Measurements from ENCODE around the gene GRIP2. TPM values are rescaled to one million over a fixed set of nuclear protein-coding genes. Genes with fewer than 3 reads are reported as not detected.
A peak's percentile ranks its signal among the peaks of the same experiment; 100 is the strongest.

GRIP2 gene
- total RNA-seq, 1 donor from 2014 or later = 0.06 TPM

DNA sequence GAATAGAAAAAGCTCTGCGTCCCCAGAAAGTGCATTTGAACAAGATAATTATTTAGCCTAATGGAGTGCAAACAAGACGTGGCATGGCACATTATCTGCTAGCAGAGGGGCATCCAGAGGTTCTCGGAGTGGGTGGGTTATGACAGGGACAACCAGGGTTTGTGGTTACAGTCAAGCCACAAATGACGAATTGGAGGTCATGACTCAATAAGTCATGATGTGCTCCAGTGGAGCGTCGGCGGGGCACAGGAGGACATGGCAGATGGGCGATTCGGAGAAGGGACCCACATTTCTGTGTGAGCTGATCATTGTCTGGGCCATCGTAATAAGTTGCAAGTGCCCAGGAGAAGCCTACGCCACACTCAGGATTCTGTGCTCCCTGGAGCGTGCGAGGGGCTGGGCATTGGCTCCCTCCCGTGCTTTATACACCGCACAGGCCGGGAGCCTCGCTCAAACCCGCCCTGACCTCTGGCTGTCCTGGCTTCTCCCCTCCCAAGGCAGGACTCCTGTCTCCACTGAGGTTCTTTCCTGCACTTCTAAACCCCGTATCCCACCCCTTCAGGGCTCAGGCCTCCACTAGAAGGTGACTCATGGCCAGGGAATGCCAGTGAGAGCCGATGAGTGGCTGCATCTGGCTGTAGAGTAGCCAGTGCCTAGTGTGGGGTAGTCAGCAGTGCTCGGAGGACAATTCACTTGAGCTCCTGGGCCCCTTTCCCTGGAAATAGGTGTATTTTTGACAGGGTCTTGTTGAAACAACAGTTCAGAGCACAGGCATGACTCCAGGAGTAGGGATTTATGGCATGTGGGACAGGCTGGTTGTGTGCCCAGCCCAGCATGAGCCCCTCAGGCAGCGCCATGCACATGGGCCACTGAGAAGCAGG is 67.4 kb downstream of the GRIP2 start:
- peak; percentile 47 for DNase-seq (ENCODE audit: extremely low read depth, low read depth, low spot score)

DNA sequence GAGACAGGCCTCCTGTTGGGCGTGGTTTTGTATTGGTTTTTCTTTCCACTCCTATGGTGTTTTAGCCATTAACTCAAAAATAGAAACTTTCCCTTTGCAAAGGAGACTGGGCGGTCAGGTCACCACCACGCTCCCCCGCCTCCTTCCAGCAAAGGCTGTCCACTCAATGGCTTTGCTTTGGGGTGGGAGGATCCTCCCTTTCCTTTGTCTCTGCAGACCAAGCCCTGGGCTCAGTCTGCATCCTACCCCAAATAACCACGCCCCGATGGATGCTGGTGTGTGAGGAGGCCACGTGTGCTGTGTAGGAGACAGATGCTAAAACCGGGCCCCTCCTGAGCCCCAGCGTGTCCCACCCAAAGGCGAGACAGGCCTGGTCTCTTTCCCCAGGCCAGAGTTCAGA is 68.5 kb downstream of the GRIP2 start:
- no peak for DNase-seq (ENCODE audit: extremely low read depth, low read depth, low spot score)

DNA sequence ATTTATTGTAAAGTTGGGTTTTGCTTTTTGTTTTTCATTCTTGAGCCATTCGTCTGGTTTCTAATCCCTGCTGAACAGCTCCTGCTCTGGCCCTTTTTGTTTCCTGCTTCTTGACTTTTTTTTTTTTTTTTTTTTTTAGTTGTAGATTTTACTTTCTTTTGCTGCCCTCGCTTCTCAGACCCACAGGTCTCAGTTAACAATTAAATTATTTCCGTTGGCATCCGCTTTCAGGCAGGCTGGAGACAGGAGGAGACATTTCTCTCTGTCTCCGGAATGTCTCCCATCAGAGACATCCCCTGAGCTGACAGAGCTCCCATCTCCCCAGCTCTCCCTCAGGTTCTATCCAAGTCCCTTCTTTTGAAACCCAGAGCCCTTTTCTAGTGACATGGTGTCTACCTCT is 69.1 kb downstream of the GRIP2 start:
- DNase-seq (ENCODE audit: extremely low read depth, low read depth, low spot score) = no peak

DNA sequence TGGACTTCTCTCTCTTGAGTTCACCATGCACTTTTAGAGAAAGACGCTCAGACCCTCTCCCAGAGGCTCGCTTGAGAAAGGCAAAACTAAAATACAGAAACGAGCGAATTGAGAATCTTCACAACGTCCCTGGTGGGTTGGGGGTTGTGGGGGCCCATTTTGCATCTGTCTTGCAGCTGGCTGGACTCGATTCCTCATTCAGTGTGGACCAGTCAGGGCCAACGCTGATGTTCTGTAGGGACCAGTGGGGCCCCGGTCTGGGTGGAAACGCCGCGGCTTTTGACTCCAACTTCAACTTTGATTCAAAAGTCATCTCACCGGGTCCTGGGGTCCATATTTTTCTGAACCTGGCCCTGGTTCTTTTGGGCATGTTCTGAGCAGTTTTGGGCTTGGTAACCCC is 69.7 kb downstream of the GRIP2 start:
- DNase-seq (ENCODE audit: extremely low read depth, low read depth, low spot score) = no peak

- DNase-seq (ENCODE audit: extremely low read depth, low read depth, low spot score) = no peak
Measured at GRCh38 chr3:14468621-14468981, 71.5 kb downstream of the GRIP2 start.

GRCh38 chr3:14467814-14468620 is 72.1 kb downstream of the GRIP2 start:
- DNase-seq (ENCODE audit: extremely low read depth, low read depth, low spot score) = no peak

- no peak for DNase-seq (ENCODE audit: extremely low read depth, low read depth, low spot score)
Measured at GRCh38 chr3:14466179-14466903, 73.8 kb downstream of the GRIP2 start.

- DNase-seq (ENCODE audit: extremely low read depth, low read depth, low spot score) = no peak
Measured at GRCh38 chr3:14465425-14465824, 74.7 kb downstream of the GRIP2 start.

DNA sequence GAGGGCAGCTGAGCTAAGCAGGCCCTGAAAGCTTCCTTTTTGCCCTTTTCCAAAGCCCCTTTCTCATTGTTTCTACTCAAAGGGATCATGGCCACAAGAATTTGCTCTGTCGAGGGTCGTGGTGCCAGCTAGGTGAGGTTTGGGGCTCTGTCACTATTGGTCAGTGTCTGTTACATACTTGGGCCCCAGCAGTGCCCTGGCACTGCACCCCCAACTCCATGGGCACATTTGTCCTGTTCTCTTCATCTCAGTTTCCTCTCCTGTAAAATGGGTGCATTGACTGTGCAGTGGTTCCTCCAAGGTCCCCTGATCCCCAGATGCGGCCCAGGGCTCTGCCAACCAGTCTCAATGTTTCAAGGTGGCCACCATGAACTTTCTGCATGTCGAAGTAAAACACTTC is 75.6 kb downstream of the GRIP2 start:
- DNase-seq (ENCODE audit: extremely low read depth, low read depth, low spot score) = no peak

DNA sequence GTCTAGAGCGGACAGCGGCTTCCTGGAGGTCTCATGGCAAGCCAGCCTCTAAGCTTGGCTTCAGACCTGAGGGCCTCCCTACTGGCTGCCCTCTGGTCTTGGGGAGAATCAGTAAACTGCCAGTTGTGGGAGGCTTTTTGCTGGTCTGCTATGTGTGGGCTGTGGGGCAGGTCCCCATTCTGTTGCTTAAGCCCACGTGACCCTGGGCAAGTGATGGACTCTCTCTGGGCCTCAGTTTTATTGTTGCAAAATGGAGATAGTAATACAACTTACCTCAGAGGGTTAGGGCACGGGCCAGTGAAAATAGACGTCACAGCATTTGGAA is 76.0 kb downstream of the GRIP2 start:
- no peak for DNase-seq (ENCODE audit: extremely low read depth, low read depth, low spot score)

DNA sequence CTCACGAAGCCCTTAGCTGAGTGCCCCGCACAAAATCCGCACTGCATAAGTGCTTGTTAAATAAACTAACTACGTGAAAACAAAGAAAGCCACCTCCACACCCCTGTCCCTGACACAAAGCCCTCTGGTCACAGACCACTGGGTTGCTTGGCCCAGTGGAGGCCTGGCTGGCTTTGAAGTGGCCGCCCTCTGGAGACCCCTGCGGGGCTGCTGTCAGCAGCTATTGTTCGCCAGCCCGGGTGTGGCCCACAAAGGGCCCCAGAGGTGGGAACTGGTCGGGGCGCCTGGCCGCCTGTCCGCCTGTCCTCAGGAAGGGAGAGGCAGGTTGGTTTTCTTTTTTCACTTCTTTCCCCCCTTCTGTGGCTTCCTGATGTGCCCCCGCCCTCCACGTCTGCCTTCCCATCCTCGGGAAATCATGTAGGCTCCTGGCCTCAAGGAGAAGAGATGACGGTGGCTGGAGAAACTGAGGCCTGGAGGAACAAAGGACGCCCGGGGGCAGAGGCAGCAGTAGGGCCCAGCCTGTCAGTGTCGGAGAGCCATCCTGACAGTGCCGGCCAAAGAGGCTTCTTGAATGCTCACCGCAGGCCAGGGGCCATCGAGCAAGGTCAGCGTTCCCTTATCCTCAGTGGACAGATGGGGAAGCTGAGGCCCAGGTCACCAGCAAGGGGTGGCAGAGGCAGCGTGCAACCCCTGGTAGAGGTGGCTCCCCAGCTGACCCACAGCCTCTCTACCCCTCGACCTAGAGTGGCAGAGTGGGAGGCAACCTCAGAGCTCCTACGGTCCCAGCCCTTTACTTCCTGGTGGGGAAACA is 76.6 kb downstream of the GRIP2 start:
- DNase-seq (ENCODE audit: extremely low read depth, low read depth, low spot score) = no peak

GRCh38 chr3:14462738-14463137 is 77.4 kb downstream of the GRIP2 start:
- DNase-seq (ENCODE audit: extremely low read depth, low read depth, low spot score) = no peak

- no peak for DNase-seq (ENCODE audit: extremely low read depth, low read depth, low spot score)
Measured at GRCh38 chr3:14461748-14462324, 78.3 kb downstream of the GRIP2 start.

DNA sequence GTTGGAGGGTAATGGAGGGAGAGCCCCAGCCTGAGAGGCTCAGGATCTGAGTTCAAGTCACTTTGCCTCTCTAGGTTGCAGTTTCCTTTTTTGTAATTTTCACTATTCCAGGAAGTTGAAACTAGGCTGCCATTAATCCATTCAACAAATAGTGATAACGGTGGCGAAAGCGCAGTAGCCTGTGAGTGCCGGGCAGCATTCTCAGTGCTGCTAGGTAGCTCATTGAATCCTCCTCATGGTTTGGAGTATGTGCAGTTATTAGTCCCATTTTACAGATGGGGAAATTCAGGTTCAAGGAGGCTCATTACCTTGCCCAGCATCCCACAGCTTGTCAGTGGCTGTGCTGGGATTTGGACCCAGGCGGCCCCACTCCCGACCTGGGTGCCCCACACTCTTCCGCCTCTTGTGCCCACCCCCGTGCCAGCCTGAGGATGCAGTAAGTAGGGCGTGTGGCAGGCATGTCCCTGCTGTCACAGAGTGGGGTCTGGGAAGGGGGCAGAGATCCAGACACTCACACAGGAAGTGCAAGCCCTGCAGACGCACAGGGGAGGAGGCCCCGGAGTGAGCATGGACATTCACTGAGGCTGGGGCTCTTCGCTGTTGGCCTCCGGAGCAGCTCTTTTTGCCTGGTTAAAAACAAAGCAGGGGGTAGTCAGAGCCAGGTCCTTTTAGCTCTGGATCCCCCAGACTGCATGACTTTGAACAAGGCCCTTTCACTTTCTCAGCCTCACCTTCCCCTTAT is 79.0 kb downstream of the GRIP2 start:
- DNase-seq (ENCODE audit: extremely low read depth, low read depth, low spot score) = no peak

DNA sequence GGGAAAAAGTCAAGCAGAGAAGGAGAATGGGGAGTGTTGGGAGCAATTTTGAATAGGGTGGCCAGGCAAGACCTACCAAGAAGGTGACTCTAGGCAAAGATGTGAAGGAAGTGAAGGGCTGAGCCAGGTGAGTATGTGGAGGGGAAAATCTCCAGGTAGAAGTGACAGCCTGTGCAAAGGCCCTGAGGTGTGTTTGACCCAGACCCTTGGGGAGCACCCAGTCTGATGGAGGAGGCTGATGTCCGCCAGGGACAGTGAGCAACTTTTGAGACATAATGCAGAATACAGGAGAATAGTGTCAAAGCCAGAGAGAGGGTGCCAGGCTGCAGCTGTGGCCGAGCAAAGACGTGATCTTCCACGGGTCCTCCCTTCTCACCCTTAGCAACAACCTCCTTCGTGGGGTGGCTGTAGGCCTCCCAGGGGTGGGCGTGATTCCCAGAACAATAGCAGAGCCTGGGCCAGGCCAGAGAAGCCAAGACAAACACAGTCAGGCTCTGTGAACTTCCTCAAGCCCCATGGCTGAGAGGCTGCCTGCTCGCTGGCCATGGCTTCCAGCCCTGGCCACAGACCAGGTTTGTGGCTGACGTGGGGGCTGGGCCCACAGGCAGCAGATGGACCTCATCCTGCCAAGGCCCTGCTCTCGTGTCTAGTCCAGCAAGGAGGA is 79.7 kb downstream of the GRIP2 start:
- peak; percentile 60 for DNase-seq (ENCODE audit: extremely low read depth, low read depth, low spot score)

DNA sequence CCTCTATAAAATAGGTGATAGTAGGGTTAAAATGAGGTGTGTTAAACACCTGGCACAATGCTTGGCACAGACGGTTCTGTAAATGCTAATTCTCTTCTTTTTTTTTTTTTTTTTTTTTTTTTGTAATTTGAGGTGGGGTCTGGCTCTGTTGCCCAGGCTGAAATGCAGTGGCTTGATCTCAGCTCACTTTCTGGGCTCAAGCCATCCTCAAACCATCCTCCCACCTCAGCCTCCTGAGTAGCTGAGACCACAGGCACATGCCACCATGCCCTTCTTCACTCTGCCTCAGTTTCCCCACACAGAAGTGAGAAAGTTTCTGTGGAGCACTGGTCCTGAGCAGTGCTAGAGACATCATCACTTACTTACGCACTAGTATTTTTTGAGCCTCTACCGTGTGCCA is 80.4 kb downstream of the GRIP2 start:
- no peak for DNase-seq (ENCODE audit: extremely low read depth, low read depth, low spot score)

DNA sequence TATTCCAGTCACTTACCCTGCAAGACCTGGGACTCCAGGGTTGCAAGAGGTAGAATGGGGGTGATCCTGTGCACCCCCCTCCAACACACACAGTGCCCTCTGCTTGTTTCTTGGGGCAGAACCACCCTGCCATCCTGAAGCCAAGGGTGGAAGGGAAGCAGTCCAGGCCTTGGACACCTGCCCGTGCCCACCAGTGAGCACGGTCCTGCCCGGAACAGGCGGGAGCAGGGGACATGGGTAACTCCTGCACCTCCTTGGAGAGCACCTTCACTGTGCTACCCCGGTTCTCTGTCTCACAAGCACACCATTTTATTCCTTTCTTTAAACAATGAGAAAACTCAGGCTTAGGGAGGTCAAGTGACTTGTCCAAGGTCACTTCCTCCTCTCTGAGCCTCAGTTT is 80.8 kb downstream of the GRIP2 start:
- no peak for DNase-seq (ENCODE audit: extremely low read depth, low read depth, low spot score)

- DNase-seq (ENCODE audit: extremely low read depth, low read depth, low spot score) = no peak
Measured at GRCh38 chr3:14458434-14459275, 81.5 kb downstream of the GRIP2 start.

Data from glomerular endothelial cell (primary cell).